Nephron (organoid): Measurements from ENCODE around the gene IGF1R.
A peak's percentile ranks its signal among the peaks of the same experiment; 100 is the strongest.

ENCODE experiments used
- H3K27ac Mint-ChIP-seq, 3 experiments: 2 replicates each; pipeline ENCODE4 v1.8.0; 2020; ENCODE audit warnings: mixed read lengths in 3 of 3, mild to moderate bottlenecking in 2 of 3, moderate library complexity in 1 of 3
- H3K27me3 Mint-ChIP-seq: 2 replicates; pipeline ENCODE4 v1.8.0; 2021; ENCODE audit warnings: low read depth, mild to moderate bottlenecking, moderate library complexity, mixed read lengths
- H3K36me3 Mint-ChIP-seq: 2 replicates; pipeline ENCODE4 v1.8.0; 2020; ENCODE audit warnings: low read depth, mixed read lengths
- H3K4me1 Mint-ChIP-seq: 2 replicates; pipeline ENCODE4 v1.8.0; 2020; ENCODE audit warnings: mixed read lengths
- H3K4me3 Mint-ChIP-seq, 3 experiments: 2 replicates each; pipeline ENCODE4 v1.8.0; 2020; ENCODE audit warnings: mild to moderate bottlenecking in 3 of 3, mixed read lengths in 3 of 3, moderate library complexity in 2 of 3
- H3K9me3 Mint-ChIP-seq: 2 replicates; pipeline ENCODE4 v1.8.0; 2020; ENCODE audit warnings: mixed read lengths
- CTCF ChIP-seq, 3 experiments: fragments of 200-600 bp; sonication (generic); IDR thresholded peaks; one replicate each; pipeline ENCODE4 v1.5.0; 2021; ENCODE audit warnings: antibody characterized with exemption in 3 of 3; ENCODE audit not compliant: unreplicated experiment in 3 of 3

The IGF1R gene

GRCh38 chr15:98842192-98842972 is 194.0 kb downstream of the IGF1R start:
- Mint-ChIP-seq H3K27me3 (no peaks in the 10 kb centered on the region), H3K9me3 (no peaks in the 10 kb centered on the region), H3K27ac (peak overlapping the region; percentile 35 to 62 (median 38)), H3K36me3 (peaks cover 3% of the 10 kb centered on the region), H3K4me1 (peaks cover 73% of the 10 kb centered on the region), H3K4me3 (no peak overlapping the region)
- no peak for TF ChIP-seq CTCF (IDR thresholded peaks at IDR 0.05; ENCODE audit: unreplicated experiment in 3 of 3)

- no peaks in the 10 kb centered on the region for H3K9me3 Mint-ChIP-seq
- TF ChIP-seq CTCF (IDR thresholded peaks at IDR 0.05; ENCODE audit: unreplicated experiment in 3 of 3): no peak
- peak overlapping the region; percentile 35 to 62 (median 38) for H3K27ac Mint-ChIP-seq
- no peaks in the 10 kb centered on the region for H3K36me3 Mint-ChIP-seq
- H3K4me1 Mint-ChIP-seq: peaks cover 73% of the 10 kb centered on the region
- H3K27me3 Mint-ChIP-seq: no peaks in the 10 kb centered on the region
- H3K4me3 Mint-ChIP-seq: no peak overlapping the region
Measured at GRCh38 chr15:98842973-98843285, 194.6 kb downstream of the IGF1R start.

- Mint-ChIP-seq H3K27me3 (no peaks in the 10 kb centered on the region), H3K4me3 (peak overlapping the region; percentile 10 to 60 (median 16)), H3K36me3 (no peaks in the 10 kb centered on the region), H3K9me3 (no peaks in the 10 kb centered on the region), H3K4me1 (peaks cover 69% of the 10 kb centered on the region), H3K27ac (peak overlapping the region; percentile 71 to 84 (median 80))
- no peak for TF ChIP-seq CTCF (IDR thresholded peaks at IDR 0.05; ENCODE audit: unreplicated experiment in 3 of 3)
Measured at GRCh38 chr15:98843844-98844243, 195.5 kb downstream of the IGF1R start.

GRCh38 chr15:98844261-98844660 is 195.9 kb downstream of the IGF1R start:
- no peaks in the 10 kb centered on the region for H3K9me3 Mint-ChIP-seq
- peak overlapping the region; percentile 71 to 84 (median 80) for H3K27ac Mint-ChIP-seq
- peak overlapping the region; percentile 10 to 60 (median 24) for H3K4me3 Mint-ChIP-seq
- peaks cover 68% of the 10 kb centered on the region for H3K4me1 Mint-ChIP-seq
- TF ChIP-seq CTCF (IDR thresholded peaks at IDR 0.05; ENCODE audit: unreplicated experiment in 3 of 3): no peak
- H3K36me3 Mint-ChIP-seq: no peaks in the 10 kb centered on the region
- H3K27me3 Mint-ChIP-seq: no peaks in the 10 kb centered on the region

GRCh38 chr15:98845138-98845884 is 197.0 kb downstream of the IGF1R start:
- H3K4me1 Mint-ChIP-seq: peaks cover 67% of the 10 kb centered on the region
- peak overlapping the region; percentile 71 to 84 (median 80) for H3K27ac Mint-ChIP-seq
- H3K9me3 Mint-ChIP-seq: no peaks in the 10 kb centered on the region
- no peak for TF ChIP-seq CTCF (IDR thresholded peaks at IDR 0.05; ENCODE audit: unreplicated experiment in 3 of 3)
- H3K4me3 Mint-ChIP-seq: peak overlapping the region in 1 of 3 experiments; percentile 34
- H3K36me3 Mint-ChIP-seq: no peaks in the 10 kb centered on the region
- H3K27me3 Mint-ChIP-seq: no peaks in the 10 kb centered on the region
